ENCODE data around the gene MPPED1.

MPPED1 gene

GRCh38 chr22:43465291-43466015 lies 53.6 kb downstream of the MPPED1 start:
- no peak for TF ChIP-seq CTCF (IDR thresholded peaks at IDR 0.05; ENCODE audit: borderline replicate concordance, insufficient read depth, low read depth, low read length)

GRCh38 chr22:43466710-43467109 lies 54.9 kb downstream of the MPPED1 start:
- H3K4me3 ChIP-seq (ENCODE audit: low read depth, low read length): no peak overlapping the region
- TF ChIP-seq CTCF (IDR thresholded peaks at IDR 0.05; ENCODE audit: borderline replicate concordance, insufficient read depth, low read depth, low read length): no peak

More at GRCh38 chr22:43465291-43466015, 53.6 kb downstream of the MPPED1 start:
- no peak overlapping the region for H3K4me3 ChIP-seq (ENCODE audit: low read depth, low read length)

GRCh38 chr22:43467216-43467940 lies 55.6 kb downstream of the MPPED1 start:
- TF ChIP-seq CTCF (IDR thresholded peaks at IDR 0.05; ENCODE audit: borderline replicate concordance, insufficient read depth, low read depth, low read length): no peak
- H3K4me3 ChIP-seq (ENCODE audit: low read depth, low read length): no peak overlapping the region

- TF ChIP-seq CTCF (IDR thresholded peaks at IDR 0.05; ENCODE audit: borderline replicate concordance, insufficient read depth, low read depth, low read length): no peak
Observed at GRCh38 chr22:43470253-43470652, 58.4 kb downstream of the MPPED1 start.

GRCh38 chr22:43470941-43471585 lies 59.2 kb downstream of the MPPED1 start:
- H3K4me3 ChIP-seq (ENCODE audit: low read depth, low read length): no peak overlapping the region
- TF ChIP-seq CTCF (IDR thresholded peaks at IDR 0.05; ENCODE audit: borderline replicate concordance, insufficient read depth, low read depth, low read length): no peak

More at GRCh38 chr22:43470253-43470652, 58.4 kb downstream of the MPPED1 start:
- no peak overlapping the region for H3K4me3 ChIP-seq (ENCODE audit: low read depth, low read length)

- TF ChIP-seq CTCF (IDR thresholded peaks at IDR 0.05; ENCODE audit: borderline replicate concordance, insufficient read depth, low read depth, low read length): no peak
- no peak overlapping the region for H3K4me3 ChIP-seq (ENCODE audit: low read depth, low read length)
Observed at GRCh38 chr22:43471606-43472135, 59.9 kb downstream of the MPPED1 start.

All from GM12875 (cell line).